Mucosa of descending colon (tissue), 3 donors: ENCODE measurements around the gene ADGRA3. TPM values are rescaled to one million over a fixed set of nuclear protein-coding genes. Genes with fewer than 3 reads are reported as not detected.
A peak's percentile ranks its signal among the peaks of the same experiment; 100 is the strongest.

Source experiments
- ATAC-seq: fragments of 200-7000 bp; cut with Tn5 transposase; one replicate; pipeline ENCODE4 v1.9.1; 2020; ENCODE audit warnings: mild to moderate bottlenecking, moderate library complexity
- DNase-seq, 3 donors: peaks; one replicate each; pipeline ENCODE4 v3.0.0-alpha.2; 2020
- H3K36me3 ChIP-seq: fragments of 200-600 bp; one replicate; pipeline ENCODE4 v1.8.0; 2021; ENCODE audit warnings: low read depth, mild to moderate bottlenecking
- H3K4me1 ChIP-seq: fragments of 200-600 bp; one replicate; pipeline ENCODE4 v1.8.0; 2021; ENCODE audit warnings: low read depth, mild to moderate bottlenecking
- H3K4me3 ChIP-seq: fragments of 200-600 bp; one replicate; pipeline ENCODE4 v1.8.0; 2021; ENCODE audit warnings: mild to moderate bottlenecking
- H3K9me3 ChIP-seq: fragments of 200-600 bp; one replicate; pipeline ENCODE4 v1.8.0; 2021; ENCODE audit warnings: mild to moderate bottlenecking
- intact Hi-C, 2 donors: fragments of 100-400 bp; cut with DNase I in 1 of 2; cut with micrococcal nuclease in 1 of 2; formaldehyde crosslinking; loops; one replicate each; pipeline versions ENCODE4 v1.11.0 to v1.11.1; 2022; cut with DNase I, micrococcal nuclease
- total RNA-seq, 3 donors: library from RNA; stranded (reverse); fragmentation: NEBNext Ultra II Directional in 2 of 3; extraction: Animal tissue kit (Norgen Biotek cat#: 25700) in 2 of 3; gene quantifications; one replicate each; pipeline versions ENCODE4 v1.2.1 to v1.2.4, GENCODE V29; 2021 to 2023
- TF ChIP-seq, protein P1 (sequence below): fragments of 200-600 bp; IDR thresholded peaks from one replicate; pipeline ENCODE4 v1.8.0; 2022; ENCODE audit warnings: antibody characterized with exemption, mild to moderate bottlenecking
- donor health status: DM: no; HTN: no; CAD: no; lungs with moderate emphysema.
- donor health status: DM: no; HTN: no; CAD: no.
- donor health status: DM: no; HTN: yes; CAD: no.

The ADGRA3 gene
- total RNA-seq, 3 donors from 2014 or later = 47.0 to 104 (median 73.6) TPM

DNA sequence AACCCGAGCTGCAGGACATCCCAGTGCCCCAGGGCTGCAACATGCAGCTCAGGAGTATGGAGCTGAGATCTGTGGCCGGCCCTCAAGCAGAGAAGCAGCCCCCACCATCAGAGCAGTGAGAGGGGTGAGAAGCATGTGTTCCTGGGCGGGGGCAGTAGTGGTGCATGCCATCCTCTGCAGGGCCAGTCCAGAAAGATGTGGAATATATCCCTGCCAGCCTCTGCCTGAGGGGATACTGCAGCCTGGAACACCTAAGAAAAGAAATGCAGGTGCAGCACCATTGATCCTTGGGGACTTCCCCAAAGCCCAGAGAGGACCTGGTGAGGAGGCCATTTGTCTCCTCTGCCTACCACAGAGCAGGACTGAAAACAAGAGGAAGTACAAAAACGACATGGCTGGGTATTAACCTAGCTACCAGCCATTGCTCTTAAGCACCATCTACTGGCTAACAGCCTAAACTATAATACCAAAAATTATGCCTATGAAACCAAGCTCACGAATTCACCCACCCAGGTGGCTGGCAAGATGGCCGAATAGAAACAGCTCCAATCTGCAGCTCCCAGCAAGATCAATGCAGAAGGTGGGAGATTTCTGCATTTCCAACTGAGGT lies 158.8 kb downstream of the ADGRA3 start:
- H3K9me3 ChIP-seq = peaks cover 2% of the 10 kb centered on the region
- TF ChIP-seq, protein P1, sequence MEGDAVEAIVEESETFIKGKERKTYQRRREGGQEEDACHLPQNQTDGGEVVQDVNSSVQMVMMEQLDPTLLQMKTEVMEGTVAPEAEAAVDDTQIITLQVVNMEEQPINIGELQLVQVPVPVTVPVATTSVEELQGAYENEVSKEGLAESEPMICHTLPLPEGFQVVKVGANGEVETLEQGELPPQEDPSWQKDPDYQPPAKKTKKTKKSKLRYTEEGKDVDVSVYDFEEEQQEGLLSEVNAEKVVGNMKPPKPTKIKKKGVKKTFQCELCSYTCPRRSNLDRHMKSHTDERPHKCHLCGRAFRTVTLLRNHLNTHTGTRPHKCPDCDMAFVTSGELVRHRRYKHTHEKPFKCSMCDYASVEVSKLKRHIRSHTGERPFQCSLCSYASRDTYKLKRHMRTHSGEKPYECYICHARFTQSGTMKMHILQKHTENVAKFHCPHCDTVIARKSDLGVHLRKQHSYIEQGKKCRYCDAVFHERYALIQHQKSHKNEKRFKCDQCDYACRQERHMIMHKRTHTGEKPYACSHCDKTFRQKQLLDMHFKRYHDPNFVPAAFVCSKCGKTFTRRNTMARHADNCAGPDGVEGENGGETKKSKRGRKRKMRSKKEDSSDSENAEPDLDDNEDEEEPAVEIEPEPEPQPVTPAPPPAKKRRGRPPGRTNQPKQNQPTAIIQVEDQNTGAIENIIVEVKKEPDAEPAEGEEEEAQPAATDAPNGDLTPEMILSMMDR = no peak
- intact Hi-C loops = no loop called here
- H3K36me3 ChIP-seq = no peaks in the 10 kb centered on the region
- H3K4me3 ChIP-seq = no peak overlapping the region
- DNase-seq = no peak
- peak; percentile 80 for ATAC-seq
- H3K4me1 ChIP-seq = no peaks in the 10 kb centered on the region

DNA sequence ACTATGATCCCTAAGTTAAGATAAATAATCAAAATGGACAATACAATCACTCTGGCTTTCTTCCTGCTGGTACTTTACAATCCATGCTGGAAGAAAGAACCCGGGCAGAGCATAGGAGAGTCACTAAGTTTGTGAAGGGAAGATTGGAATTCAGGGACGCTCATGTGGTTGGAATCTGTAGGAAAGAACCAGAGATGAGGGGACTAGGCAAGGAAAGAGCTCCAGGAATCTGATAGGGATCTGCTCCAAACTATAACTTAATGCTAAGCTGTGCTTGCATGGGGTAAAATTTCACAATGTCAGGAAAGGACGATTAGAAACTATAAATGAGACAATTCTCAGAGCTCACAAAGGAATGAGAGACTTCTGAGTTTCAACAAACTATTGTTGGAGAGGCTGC lies 167.5 kb downstream of the ADGRA3 start:
- no peak for DNase-seq
- Histone ChIP-seq H3K4me1 (no peaks in the 10 kb centered on the region), H3K9me3 (no peaks in the 10 kb centered on the region), H3K4me3 (no peak overlapping the region), H3K36me3 (no peaks in the 10 kb centered on the region)
- TF ChIP-seq, protein P1 = no peak
- intact Hi-C loops = no loop called here
- ATAC-seq = no peak

DNA sequence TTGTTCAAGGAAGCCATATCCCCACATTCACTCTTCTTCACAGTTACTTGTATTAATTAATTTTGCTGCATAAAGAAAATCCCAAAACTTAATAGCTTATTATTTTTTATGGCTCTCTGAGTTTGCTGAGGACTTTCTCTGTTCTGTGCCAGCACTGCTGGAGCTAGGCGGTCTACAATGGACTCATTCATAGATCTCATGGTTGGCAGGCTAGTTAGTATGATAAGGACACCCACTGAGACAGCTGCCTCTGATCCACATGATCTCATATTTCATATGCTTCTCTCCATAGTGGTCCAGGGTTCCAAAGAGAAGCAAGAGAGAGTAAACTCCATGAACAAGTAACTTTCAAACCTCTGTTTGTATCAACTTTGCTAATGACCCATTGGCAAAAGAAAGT lies 170.2 kb downstream of the ADGRA3 start:
- intact Hi-C loops = no loop called here
- ATAC-seq = no peak

DNA sequence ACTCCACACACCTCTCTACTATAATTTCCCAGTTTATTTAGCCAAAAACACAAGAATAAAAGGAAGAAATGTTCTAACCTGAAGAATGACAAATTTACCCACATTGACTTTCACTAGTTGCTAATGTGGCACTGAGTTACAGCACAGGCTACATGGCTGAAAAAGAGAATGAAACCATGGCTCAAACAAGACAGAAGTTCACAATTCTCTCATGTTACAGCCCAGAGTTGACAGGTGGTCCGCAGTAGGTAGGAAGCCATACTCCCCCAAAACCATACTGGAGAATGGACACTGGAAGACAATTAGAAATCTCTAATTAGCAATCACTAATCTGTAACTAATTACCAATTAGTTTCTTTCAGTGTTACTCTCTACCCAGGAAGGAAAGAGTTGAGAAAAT lies 170.8 kb downstream of the ADGRA3 start:
- H3K4me1 ChIP-seq = no peaks in the 10 kb centered on the region
- H3K36me3 ChIP-seq = no peaks in the 10 kb centered on the region
- DNase-seq (no peak), ATAC-seq (no peak)
- H3K4me3 ChIP-seq = no peak overlapping the region
- TF ChIP-seq, protein P1 = no peak
- intact Hi-C loops = no loop called here
- no peaks in the 10 kb centered on the region for H3K9me3 ChIP-seq

More for the DNA sequence above, 170.2 kb downstream of the ADGRA3 start:
- TF ChIP-seq, protein P1 = no peak
- DNase-seq = no peak
- Histone ChIP-seq H3K4me3 (no peak overlapping the region), H3K36me3 (no peaks in the 10 kb centered on the region), H3K9me3 (no peaks in the 10 kb centered on the region), H3K4me1 (no peaks in the 10 kb centered on the region)

DNA sequence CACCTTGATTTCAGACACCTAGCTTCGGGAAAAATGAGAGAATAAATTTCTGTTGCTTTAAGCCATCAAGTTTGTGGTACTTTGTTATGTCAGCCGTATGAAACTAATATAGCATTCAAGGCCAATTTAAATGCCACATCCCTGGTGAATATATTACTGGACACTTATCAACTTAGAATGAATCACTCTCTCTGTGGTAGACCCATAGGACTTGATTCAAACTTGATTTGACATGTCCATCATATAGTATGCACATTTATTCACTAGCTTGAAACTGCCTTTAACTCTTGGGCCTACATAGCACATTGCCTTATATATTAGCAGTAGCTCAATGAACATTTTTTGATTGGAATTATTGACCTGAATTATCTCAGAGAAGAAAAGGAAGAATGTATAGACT lies 172.3 kb downstream of the ADGRA3 start:
- no peak for DNase-seq
- intact Hi-C loops = no loop called here
- no peaks in the 10 kb centered on the region for H3K36me3 ChIP-seq
- no peaks in the 10 kb centered on the region for H3K4me1 ChIP-seq
- no peak overlapping the region for H3K4me3 ChIP-seq
- ATAC-seq = no peak
- H3K9me3 ChIP-seq = no peaks in the 10 kb centered on the region
- TF ChIP-seq, protein P1 = no peak

DNA sequence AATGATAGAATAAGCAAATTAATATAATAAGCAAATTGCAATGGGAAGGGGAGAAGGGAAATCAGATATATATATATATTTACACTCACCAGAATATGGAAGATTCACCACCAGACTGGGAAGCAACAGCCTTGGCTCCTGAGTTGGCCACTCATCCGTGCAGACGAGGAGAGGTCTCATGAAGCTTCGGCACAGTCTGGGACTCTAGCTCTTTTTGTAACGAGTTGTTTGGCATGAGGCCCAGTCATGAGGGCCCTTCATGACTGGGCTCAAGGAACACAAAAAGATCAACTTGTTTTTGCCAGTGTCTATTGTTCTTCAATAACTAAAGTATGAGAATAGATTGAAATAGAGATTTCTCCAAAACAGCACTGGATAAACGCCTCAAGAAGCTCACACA lies 176.4 kb downstream of the ADGRA3 start:
- ATAC-seq = no peak
- H3K4me1 ChIP-seq = no peaks in the 10 kb centered on the region
- intact Hi-C loops = no loop called here

More for the DNA sequence above, 176.4 kb downstream of the ADGRA3 start:
- no peaks in the 10 kb centered on the region for H3K9me3 ChIP-seq
- TF ChIP-seq, protein P1 = no peak
- no peaks in the 10 kb centered on the region for H3K36me3 ChIP-seq
- no peak overlapping the region for H3K4me3 ChIP-seq
- DNase-seq = no peak
